Heart left ventricle (tissue), 13 donors: Measurements from ENCODE around the gene TRPM8.

Source experiments
- POLR2A ChIP-seq, 2 donors: fragments of 450-650 bp; IDR thresholded peaks; one replicate each; pipeline ENCODE4 v1.6.1; 2017; ENCODE audit warnings: antibody characterized with exemption in 2 of 2, mild to moderate bottlenecking in 2 of 2, moderate library complexity in 2 of 2
- TF ChIP-seq, protein P1 (sequence below), 12 donors: fragments of 200-600 bp; sonication (generic) in 4 of 12; IDR thresholded peaks; one replicate each; pipeline versions ENCODE4 v1.5.0 to v1.8.0; 2018 to 2022; ENCODE audit warnings: antibody characterized with exemption in 12 of 12, mild to moderate bottlenecking in 5 of 12
- donor health status: ischemic (EF 13 %, LVEDD 7.1; RV severe dilation, severe dysfunction).
- donor health status: DM: no; HTN: yes; CAD: no.
- donor health status: DM: no; HTN: no; CAD: no.
- donor health status: ischemic (EF 25% LVEDD 6.9; RV normal size, moderate dysfunction).
- donor health status: ischemic (EF 25% LVEDD 5.7; RV mildly dilated, moderate dysfunction).
- donor health status: ischemic (EF 35%, LVEDD 5.7; RV mildly dilated, moderate dysfunction).
- donor health status: nonischemic (EF 11% LVEDD 7.7; RV severe dilation, severe dysfunction).
- donor health status: DM: yes; HTN: yes; CAD: no.
- donor health status: PGD.
- donor health status: ischemic (EF 29% LVEDD 5.4; RV normal size, mild dysfunction).
- donor health status: nonischemic (EF 23%, LVEDD 6.1; RV moderate dilation, normal function).

- TF ChIP-seq, protein P1, sequence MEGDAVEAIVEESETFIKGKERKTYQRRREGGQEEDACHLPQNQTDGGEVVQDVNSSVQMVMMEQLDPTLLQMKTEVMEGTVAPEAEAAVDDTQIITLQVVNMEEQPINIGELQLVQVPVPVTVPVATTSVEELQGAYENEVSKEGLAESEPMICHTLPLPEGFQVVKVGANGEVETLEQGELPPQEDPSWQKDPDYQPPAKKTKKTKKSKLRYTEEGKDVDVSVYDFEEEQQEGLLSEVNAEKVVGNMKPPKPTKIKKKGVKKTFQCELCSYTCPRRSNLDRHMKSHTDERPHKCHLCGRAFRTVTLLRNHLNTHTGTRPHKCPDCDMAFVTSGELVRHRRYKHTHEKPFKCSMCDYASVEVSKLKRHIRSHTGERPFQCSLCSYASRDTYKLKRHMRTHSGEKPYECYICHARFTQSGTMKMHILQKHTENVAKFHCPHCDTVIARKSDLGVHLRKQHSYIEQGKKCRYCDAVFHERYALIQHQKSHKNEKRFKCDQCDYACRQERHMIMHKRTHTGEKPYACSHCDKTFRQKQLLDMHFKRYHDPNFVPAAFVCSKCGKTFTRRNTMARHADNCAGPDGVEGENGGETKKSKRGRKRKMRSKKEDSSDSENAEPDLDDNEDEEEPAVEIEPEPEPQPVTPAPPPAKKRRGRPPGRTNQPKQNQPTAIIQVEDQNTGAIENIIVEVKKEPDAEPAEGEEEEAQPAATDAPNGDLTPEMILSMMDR (IDR thresholded peaks at IDR 0.05) = no peak
- no peak for TF ChIP-seq POLR2A (IDR thresholded peaks at IDR 0.05)
Measured at GRCh38 chr2:233926806-233927205, 9.6 kb downstream of the TRPM8 start.
